PC-3 (cell line): Measurements from ENCODE around the gene GTPBP3. TPM values are rescaled to one million over a fixed set of nuclear protein-coding genes. Genes with fewer than 3 reads are reported as not detected.

Source experiments
- ATAC-seq: fragments of 200-7000 bp; cut with Tn5 transposase; 2 replicates; pipeline ENCODE4 v1.9.1; 2020; ENCODE audit warnings: mild to moderate bottlenecking, moderate library complexity
- BruUV-seq: library from RNA; stranded (reverse); fragments of 400-500 nt; replicated peaks from 2 replicates; lab custom pipeline; 2021; lab: Mats Ljungman, UMichigan
- CTCF ChIA-PET: fragments of 300-600 bp; sonication (Branson Sonifier 250); formaldehyde crosslinking; loops from one replicate; lab custom pipeline; 2022; ENCODE audit warnings: antibody characterized with exemption; lab: Charles Lee
- POLR2A ChIA-PET: fragments of 300-600 bp; sonication (Branson Sonifier 250); formaldehyde crosslinking; loops from one replicate; lab custom pipeline; 2022; ENCODE audit warnings: antibody characterized with exemption; ENCODE audit not compliant: unreplicated experiment; lab: Charles Lee
- DNase-seq: peaks from one replicate; pipeline ENCODE4 v3.0.0-alpha.2; 2015
- H2AFZ ChIP-seq: fragments of 300-600 bp; sonication (generic); 2 replicates; pipeline ENCODE4 v1.6.0; 2016; ENCODE audit warnings: antibody characterized with exemption, low read length
- H3F3A ChIP-seq: fragments of 300-600 bp; sonication (generic); one replicate; pipeline ENCODE4 v1.6.0; 2017; ENCODE audit warnings: antibody characterized with exemption, low read length, control low read depth, mild to moderate bottlenecking; ENCODE audit not compliant: unreplicated experiment
- H3K27ac ChIP-seq: fragments of 300-600 bp; sonication (generic); 2 replicates; pipeline ENCODE4 v1.5.1; 2016; ENCODE audit warnings: mild to moderate bottlenecking, low read length
- H3K27me3 ChIP-seq: fragments of 300-600 bp; sonication (generic); 2 replicates; pipeline ENCODE4 v1.6.1; 2016; ENCODE audit warnings: low read length, mixed read lengths
- H3K36me3 ChIP-seq: fragments of 300-600 bp; sonication (generic); 2 replicates; pipeline ENCODE4 v1.6.1; 2016; ENCODE audit warnings: low read depth, mixed run types, low read length, mixed read lengths
- H3K4me1 ChIP-seq: fragments of 300-600 bp; sonication (generic); 2 replicates; pipeline ENCODE4 v1.5.1; 2016; ENCODE audit warnings: low read length; ENCODE audit not compliant: insufficient read depth
- H3K4me2 ChIP-seq: fragments of 300-600 bp; sonication (generic); 2 replicates; pipeline ENCODE4 v1.6.0; 2016; ENCODE audit warnings: low read length
- H3K4me3 ChIP-seq: fragments of 300-600 bp; sonication (generic); 2 replicates; pipeline ENCODE4 v1.5.1; 2016; ENCODE audit warnings: mild to moderate bottlenecking, low read length, mixed read lengths
- H3K79me2 ChIP-seq: fragments of 300-600 bp; sonication (generic); 2 replicates; pipeline ENCODE4 v1.6.1; 2017; ENCODE audit warnings: low read length, mixed read lengths
- H3K9ac ChIP-seq: fragments of 300-600 bp; sonication (generic); 2 replicates; pipeline ENCODE4 v1.6.0; 2016; ENCODE audit warnings: mild to moderate bottlenecking, low read length
- H3K9me2 ChIP-seq: fragments of 300-600 bp; sonication (generic); replicated peaks from 2 replicates; pipeline ENCODE4 v1.6.1; 2016; ENCODE audit warnings: mixed run types, low read length, mixed read lengths
- H3K9me3 ChIP-seq: fragments of 300-600 bp; sonication (generic); 2 replicates; pipeline ENCODE4 v1.6.1; 2016; ENCODE audit warnings: low read length, mixed read lengths
- H4K20me1 ChIP-seq: fragments of 300-600 bp; sonication (generic); 2 replicates; pipeline ENCODE4 v1.6.1; 2016; ENCODE audit warnings: low read length, mixed read lengths
- CTCF ChIP-seq: fragments of 300-600 bp; sonication (generic); conservative IDR thresholded peaks from 2 replicates; pipeline ENCODE4 v1.5.1; 2017; ENCODE audit warnings: antibody characterized with exemption, low read depth, mild to moderate bottlenecking, low read length
- EZH2 ChIP-seq: fragments of 300-600 bp; sonication (generic); IDR thresholded peaks from one replicate; pipeline ENCODE4 v1.6.1; 2017; ENCODE audit warnings: antibody characterized with exemption, mild to moderate bottlenecking, low read length; ENCODE audit not compliant: unreplicated experiment
- EZH2phosphoT487 ChIP-seq: fragments of 300-600 bp; sonication (generic); IDR thresholded peaks from 2 replicates; pipeline ENCODE4 v1.6.1; 2018; ENCODE audit warnings: mild to moderate bottlenecking, antibody characterized with exemption, low read length, borderline replicate concordance
- intact Hi-C: fragments of 100-400 bp; cut with micrococcal nuclease; formaldehyde crosslinking; loops from 2 replicates; pipeline ENCODE4 v1.9.0; 2023
- total RNA-seq: library from RNA; depleted of rRNA; stranded (reverse); fragments of >200 nt; gene quantifications from 2 replicates; pipeline ENCODE4 v1.2.3, GENCODE V29; 2014

GTPBP3 gene
- total RNA-seq, 1 experiment from 2014 or later = 86.0 TPM

- DNase-seq (no peak), ATAC-seq (no peak)
- Histone ChIP-seq H3K27ac (no peak overlapping the region), H3K27me3 (no peaks in the 10 kb centered on the region), H3K79me2 (no peaks in the 10 kb centered on the region), H3K9me3 (no peaks in the 10 kb centered on the region), H3K9ac (no peak overlapping the region), H3K4me2 (no peak overlapping the region), H4K20me1 (no peaks in the 10 kb centered on the region), H2AFZ (no peak overlapping the region), H3F3A (no peaks in the 10 kb centered on the region), H3K9me2 (no peaks in the 10 kb centered on the region), H3K4me1 (no peaks in the 10 kb centered on the region), H3K36me3 (no peaks in the 10 kb centered on the region; the same call in 1 of the 2 replicates), H3K4me3 (no peak overlapping the region)
- ChIA-PET POLR2A (no interaction called here), CTCF (no interaction called here)
- BruUV-seq = no TSS peak
- intact Hi-C loops = no loop called here
- TF ChIP-seq EZH2 (no peak), CTCF (no peak), EZH2phosphoT487 (no peak)
Measured at GRCh38 chr19:17325881-17326594, 11.3 kb upstream of the GTPBP3 start.

GRCh38 chr19:17326595-17326966 lies 10.8 kb upstream of the GTPBP3 start:
- no TSS peak for BruUV-seq

More at GRCh38 chr19:17326595-17326966, 10.8 kb upstream of the GTPBP3 start:
- no peaks in the 10 kb centered on the region for H3K4me1 ChIP-seq
- H3K27ac ChIP-seq = no peak overlapping the region
- no peaks in the 10 kb centered on the region for H3K79me2 ChIP-seq
- no peak overlapping the region for H3K4me2 ChIP-seq
- no peaks in the 10 kb centered on the region for H3K9me3 ChIP-seq
- H3K9me2 ChIP-seq = no peaks in the 10 kb centered on the region
- ChIA-PET POLR2A (no interaction called here), CTCF (no interaction called here)
- no peaks in the 10 kb centered on the region for H3K27me3 ChIP-seq
- H3K4me3 ChIP-seq = no peak overlapping the region
- no peak for ATAC-seq
- no peak overlapping the region for H3K9ac ChIP-seq
- H3F3A ChIP-seq = no peaks in the 10 kb centered on the region
- no peak for TF ChIP-seq EZH2phosphoT487
- TF ChIP-seq CTCF = no peak
- TF ChIP-seq EZH2 = no peak
- DNase-seq = no peak
- H4K20me1 ChIP-seq = no peaks in the 10 kb centered on the region
- intact Hi-C loops = no loop called here
- H3K36me3 ChIP-seq = no peaks in the 10 kb centered on the region
- H2AFZ ChIP-seq = no peak overlapping the region
